CD8-positive, alpha-beta memory T cell (primary cell): ENCODE results near the gene PLCD3. TPM values are rescaled to one million over a fixed set of nuclear protein-coding genes. Genes with fewer than 3 reads are reported as not detected.

Experiments used
- CTCF ChIA-PET: fragments of 350-600 bp; sonication (Branson Sonifier 250); formaldehyde crosslinking; loops from one replicate; lab custom pipeline; 2021; ENCODE audit warnings: antibody characterized with exemption; lab: Charles Lee
- POLR2A ChIA-PET: fragments of 350-600 bp; sonication (Branson Sonifier 250); formaldehyde crosslinking; loops from one replicate; lab custom pipeline; 2021; ENCODE audit warnings: antibody characterized with exemption; lab: Charles Lee
- DNase-seq, 5 donors: peaks; one replicate each; pipeline versions ENCODE4 v3.0.0 to v3.0.0-alpha.2; 2020 to 2022; ENCODE audit warnings: mixed read lengths in 1 of 5
- H3K27ac ChIP-seq: one replicate; pipeline ENCODE4 v1.7.0; 2013; ENCODE audit warnings: low read depth, mild to moderate bottlenecking, low read length, moderate library complexity
- H3K27me3 ChIP-seq: 2 replicates; pipeline ENCODE4 v1.7.0; 2013; ENCODE audit warnings: low read length, mild to moderate bottlenecking; ENCODE audit not compliant: insufficient read depth, poor library complexity, severe bottlenecking
- H3K36me3 ChIP-seq: 2 replicates; pipeline ENCODE4 v1.7.0; 2013; ENCODE audit warnings: mild to moderate bottlenecking, low read length, moderate library complexity; ENCODE audit not compliant: insufficient read depth
- H3K4me1 ChIP-seq: 2 replicates; pipeline ENCODE4 v1.7.0; 2013; ENCODE audit warnings: mild to moderate bottlenecking, low read length, moderate library complexity; ENCODE audit not compliant: insufficient read depth
- H3K4me3 ChIP-seq: 2 replicates; pipeline ENCODE4 v1.7.0; 2013; ENCODE audit warnings: mild to moderate bottlenecking, low read length
- H3K9me3 ChIP-seq: 2 replicates; pipeline ENCODE4 v1.7.0; 2013; ENCODE audit warnings: mild to moderate bottlenecking, low read length
- H3K27ac Mint-ChIP-seq, 8 donors: one replicate each; pipeline ENCODE4 v1.8.0; 2020 to 2021; ENCODE audit warnings: mixed read lengths in 8 of 8, mild to moderate bottlenecking in 6 of 8, inconsistent platforms in 3 of 8, moderate library complexity in 3 of 8
- H3K27me3 Mint-ChIP-seq, 2 donors: one replicate each; pipeline ENCODE4 v1.8.0; 2020 to 2021; ENCODE audit warnings: mixed read lengths in 2 of 2, mild to moderate bottlenecking in 1 of 2, moderate library complexity in 1 of 2
- H3K36me3 Mint-ChIP-seq, 3 donors: one replicate each; pipeline ENCODE4 v1.8.0; 2020 to 2021; ENCODE audit warnings: mixed read lengths in 3 of 3, inconsistent platforms in 1 of 3, mild to moderate bottlenecking in 1 of 3
- H3K4me1 Mint-ChIP-seq, 3 donors: one replicate each; pipeline ENCODE4 v1.8.0; 2020 to 2021; ENCODE audit warnings: mixed read lengths in 3 of 3, inconsistent platforms in 1 of 3, mild to moderate bottlenecking in 1 of 3
- H3K4me3 Mint-ChIP-seq, 7 donors: one replicate each; pipeline ENCODE4 v1.8.0; 2020 to 2021; ENCODE audit warnings: mixed read lengths in 7 of 7, mild to moderate bottlenecking in 6 of 7, moderate library complexity in 4 of 7, inconsistent platforms in 2 of 7
- H3K9me3 Mint-ChIP-seq, 5 donors: one replicate each; pipeline ENCODE4 v1.8.0; 2020 to 2022; ENCODE audit warnings: mixed read lengths in 5 of 5, mild to moderate bottlenecking in 3 of 5, moderate library complexity in 2 of 5, inconsistent platforms in 1 of 5
- polyA plus RNA-seq: library from polyadenylated mRNA; unstranded; fragments of 300-500 nt; fragmentation: Illumina TruSeq; gene quantifications from one replicate; pipeline ENCODE4 v1.2.3, GENCODE V29; 2021
- total RNA-seq, 2 experiments: library from RNA; stranded (reverse); gene quantifications; one replicate each; pipeline ENCODE4 v1.2.3, GENCODE V29; 2021

PLCD3 gene
- total and polyA plus RNA-seq, 3 experiments from 2014 or later: 1.1 to 7.2 (median 5.5) TPM

- peaks cover 26 to 46% (median 33%) of the 10 kb centered on the region in 3 donors for H3K4me1 Mint-ChIP-seq
- Histone ChIP-seq H3K27ac (no peak overlapping the region), H3K36me3 (no peaks in the 10 kb centered on the region), H3K4me3 (no peak overlapping the region), H3K27me3 (no peaks in the 10 kb centered on the region), H3K4me1 (peaks cover 20% of the 10 kb centered on the region), H3K9me3 (no peaks in the 10 kb centered on the region)
- peak overlapping the region in 1 of 8 donors; percentile 17 for H3K27ac Mint-ChIP-seq
- peaks cover 0 to 8% (median 0%) of the 10 kb centered on the region in 3 donors for H3K36me3 Mint-ChIP-seq
- peak in 1 of 5 donors; percentile 25 for DNase-seq
- no peaks in the 10 kb centered on the region for H3K9me3 Mint-ChIP-seq
- ChIA-PET CTCF (interaction anchor here (2.5 to 9.7 kb wide), 3 partner anchors 12 to 60 kb away, joined by 11 to 315 read pairs (median 199); partner anchors contain the start of gene HEXIM1), POLR2A (interaction anchor here (4.0 kb wide), 1 partner anchor 12 kb away, joined by 73 read pairs; the partner anchor contains the start of gene HEXIM1)
- no peaks in the 10 kb centered on the region for H3K27me3 Mint-ChIP-seq
- no peak overlapping the region for H3K4me3 Mint-ChIP-seq
Observed at GRCh38 chr17:45137561-45138305, 5.4 kb upstream of the PLCD3 start.

GRCh38 chr17:45136846-45137560 is 4.7 kb upstream of the PLCD3 start:
- peaks cover 0 to 8% (median 0%) of the 10 kb centered on the region in 3 donors for H3K36me3 Mint-ChIP-seq

GRCh38 chr17:45135978-45136791 is 3.9 kb upstream of the PLCD3 start:
- Mint-ChIP-seq H3K36me3 (peaks cover 0 to 8% (median 0%) of the 10 kb centered on the region in 3 donors), H3K9me3 (no peaks in the 10 kb centered on the region), H3K4me1 (peaks cover 19 to 41% (median 25%) of the 10 kb centered on the region in 3 donors), H3K27me3 (peaks cover 0 to 1% of the 10 kb centered on the region in 2 donors), H3K4me3 (peak overlapping the region; percentile 87 to 95 (median 89)), H3K27ac (peak overlapping the region; percentile 6 to 86 (median 82))
- no peaks in the 10 kb centered on the region for H3K36me3 ChIP-seq
- DNase-seq: peak in 1 of 5 donors; percentile 48
- H3K9me3 ChIP-seq: no peaks in the 10 kb centered on the region
- CTCF ChIA-PET: interaction anchor here (0.6 to 9.7 kb wide), 56 partner anchors 9 to 767 kb away, joined by 3 to 315 read pairs (median 6); partner anchors contain the start of genes DCAKD, FMNL1, HEXIM1 and HEXIM2
- H3K4me1 ChIP-seq: peaks cover 16% of the 10 kb centered on the region
- POLR2A ChIA-PET: interaction anchor here (0.8 to 4.0 kb wide), 5 partner anchors 14 to 92 kb away, joined by 3 to 73 read pairs (median 9); partner anchors contain the start of genes HEXIM1 and HEXIM2
- peak overlapping the region; percentile 78 for H3K4me3 ChIP-seq
- H3K27me3 ChIP-seq: no peaks in the 10 kb centered on the region
- H3K27ac ChIP-seq: peak overlapping the region; percentile 43

More at GRCh38 chr17:45136846-45137560, 4.7 kb upstream of the PLCD3 start:
- ChIA-PET CTCF (interaction anchor here (2.4 to 9.7 kb wide), 4 partner anchors 13 to 61 kb away, joined by 41 to 315 read pairs (median 148); partner anchors contain the start of genes HEXIM1 and HEXIM2), POLR2A (interaction anchor here (4.0 kb wide), 1 partner anchor 13 kb away, joined by 73 read pairs; the partner anchor contains the start of gene HEXIM1)
- H3K4me1 ChIP-seq: peaks cover 20% of the 10 kb centered on the region
- no peak overlapping the region for H3K4me3 ChIP-seq
- no peaks in the 10 kb centered on the region for H3K9me3 ChIP-seq
- no peak overlapping the region for H3K27ac ChIP-seq
- no peaks in the 10 kb centered on the region for H3K27me3 Mint-ChIP-seq
- H3K36me3 ChIP-seq: no peaks in the 10 kb centered on the region
- H3K27ac Mint-ChIP-seq: no peak overlapping the region
- H3K9me3 Mint-ChIP-seq: no peaks in the 10 kb centered on the region
- H3K4me3 Mint-ChIP-seq: peak overlapping the region; percentile 81 to 95 (median 89)
- H3K4me1 Mint-ChIP-seq: peaks cover 26 to 44% (median 32%) of the 10 kb centered on the region in 3 donors
- DNase-seq: peak in 1 of 5 donors; percentile 36
- H3K27me3 ChIP-seq: no peaks in the 10 kb centered on the region

- POLR2A ChIA-PET: interaction anchor here (0.7 to 4.0 kb wide), 6 partner anchors 14 to 93 kb away, joined by 3 to 73 read pairs (median 8); partner anchors contain the start of genes HEXIM1 and HEXIM2
- Histone ChIP-seq H3K4me3 (peak within 1 kb of the TSS; percentile 78), H3K27ac (peak within 1 kb of the TSS; percentile 43), H3K9me3 (no peaks in the 10 kb centered on the region), H3K36me3 (no peaks in the 10 kb centered on the region), H3K4me1 (peaks cover 14% of the 10 kb centered on the region), H3K27me3 (no peaks in the 10 kb centered on the region)
- CTCF ChIA-PET: interaction anchor here (0.6 to 9.7 kb wide), 58 partner anchors 8 to 766 kb away, joined by 3 to 315 read pairs (median 5); partner anchors contain the start of genes DCAKD, FMNL1, HEXIM1 and HEXIM2
- Mint-ChIP-seq H3K27ac (peak within 1 kb of the TSS; percentile 66 to 86 (median 83)), H3K9me3 (no peaks in the 10 kb centered on the region), H3K27me3 (peaks cover 0 to 4% of the 10 kb centered on the region in 2 donors), H3K36me3 (peaks cover 0 to 8% (median 0%) of the 10 kb centered on the region in 3 donors), H3K4me3 (peak within 1 kb of the TSS; percentile 87 to 95 (median 89)), H3K4me1 (peaks cover 15 to 35% (median 20%) of the 10 kb centered on the region in 3 donors)
- DNase-seq: peak; percentile 95 to 98 (median 96)
Observed at GRCh38 chr17:45135192-45135977, 3.1 kb upstream of the PLCD3 start, which contains the start of gene ACBD4. ACBD4 (plus strand) TSS chr17:45135687; CDS start chr17:45136145, 458 bp downstream.

GRCh38 chr17:45132572-45133463 is 503 bp upstream of the PLCD3 start:
- peak; percentile 53 to 80 (median 70) for DNase-seq
- Histone ChIP-seq H3K27ac (peak overlapping the region; percentile 86), H3K4me1 (peaks cover 14% of the 10 kb centered on the region), H3K4me3 (peak overlapping the region; percentile 93), H3K9me3 (no peaks in the 10 kb centered on the region), H3K36me3 (no peaks in the 10 kb centered on the region), H3K27me3 (no peaks in the 10 kb centered on the region)
- CTCF ChIA-PET: interaction anchor here (0.6 to 9.7 kb wide), 12 partner anchors 17 to 213 kb away, joined by 3 to 315 read pairs (median 4); partner anchors contain the start of genes HEXIM1 and HEXIM2
- POLR2A ChIA-PET: interaction anchor here (0.7 to 1.4 kb wide), 3 partner anchors 12 to 83 kb away, joined by 3 to 5 read pairs (median 4); partner anchors contain the start of gene HEXIM2
- peaks cover 0 to 4% of the 10 kb centered on the region in 2 donors for H3K27me3 Mint-ChIP-seq
- H3K9me3 Mint-ChIP-seq: no peaks in the 10 kb centered on the region
- peaks cover 0 to 2% (median 0%) of the 10 kb centered on the region in 3 donors for H3K36me3 Mint-ChIP-seq
- H3K27ac Mint-ChIP-seq: peak overlapping the region; percentile 81 to 94 (median 90)
- peaks cover 15 to 35% (median 20%) of the 10 kb centered on the region in 3 donors for H3K4me1 Mint-ChIP-seq
- peak overlapping the region; percentile 90 to 96 (median 92) for H3K4me3 Mint-ChIP-seq
